GM23338 (cell line): Measurements from ENCODE around the gene PTAFR. TPM values are rescaled to one million over a fixed set of nuclear protein-coding genes. Genes with fewer than 3 reads are reported as not detected.

Experiments
- ATAC-seq: fragments of 200-7000 bp; cut with Tn5 transposase; 3 replicates; pipeline ENCODE4 v1.9.1; 2020
- DNase-seq: peaks from one replicate; pipeline ENCODE4 v3.0.0-alpha.2; 2015; ENCODE audit warnings: low spot score
- H2AFZ ChIP-seq: fragments of 200-600 bp; sonication (generic); 2 replicates; pipeline ENCODE4 v1.8.0; 2016; ENCODE audit warnings: antibody characterized with exemption, mild to moderate bottlenecking, moderate library complexity
- H3F3A ChIP-seq: fragments of 200-600 bp; sonication (generic); replicated peaks from 2 replicates; pipeline ENCODE4 v1.8.0; 2017; ENCODE audit warnings: antibody characterized with exemption, mixed run types, low read depth
- H3K27ac ChIP-seq: fragments of 200-600 bp; sonication (generic); 2 replicates; pipeline ENCODE4 v1.6.1; 2016; ENCODE audit warnings: low read depth
- H3K27me3 ChIP-seq: fragments of 200-600 bp; sonication (generic); 2 replicates; pipeline ENCODE4 v1.8.0; 2016; ENCODE audit warnings: mild to moderate bottlenecking, mixed run types, moderate library complexity; ENCODE audit not compliant: insufficient read depth
- H3K36me3 ChIP-seq: fragments of 200-600 bp; sonication (generic); 2 replicates; pipeline ENCODE4 v1.8.0; 2016; ENCODE audit warnings: mild to moderate bottlenecking; ENCODE audit not compliant: insufficient read depth
- H3K4me1 ChIP-seq: fragments of 200-600 bp; sonication (generic); 2 replicates; pipeline ENCODE4 v1.8.0; 2016; ENCODE audit warnings: mild to moderate bottlenecking, moderate library complexity; ENCODE audit not compliant: insufficient read depth
- H3K4me2 ChIP-seq: fragments of 200-600 bp; sonication (generic); 2 replicates; pipeline ENCODE4 v1.7.1; 2017; ENCODE audit warnings: mixed run types
- H3K4me3 ChIP-seq: fragments of 200-600 bp; sonication (generic); 2 replicates; pipeline ENCODE4 v1.6.1; 2016; ENCODE audit warnings: mixed run types
- H3K79me2 ChIP-seq: fragments of 200-600 bp; sonication (generic); replicated peaks from 2 replicates; pipeline ENCODE4 v1.8.0; 2017; ENCODE audit warnings: mild to moderate bottlenecking; ENCODE audit not compliant: insufficient read depth
- H3K9me2 ChIP-seq: fragments of 200-600 bp; sonication (generic); 2 replicates; pipeline ENCODE4 v1.8.0; 2017; ENCODE audit not compliant: insufficient read depth
- H4K20me1 ChIP-seq: fragments of 200-600 bp; sonication (generic); replicated peaks from 2 replicates; pipeline ENCODE4 v1.8.0; 2017; ENCODE audit warnings: mild to moderate bottlenecking; ENCODE audit not compliant: insufficient read depth
- H3K27ac Mint-ChIP-seq: 2 replicates; pipeline ENCODE4 v1.8.0; 2020; ENCODE audit warnings: inconsistent platforms, mild to moderate bottlenecking, moderate library complexity, mixed read lengths
- H3K27me3 Mint-ChIP-seq: 3 replicates; pipeline ENCODE4 v1.8.0; 2022; ENCODE audit warnings: low read depth, mild to moderate bottlenecking, moderate library complexity, mixed read lengths, inconsistent platforms; ENCODE audit not compliant: insufficient read depth, poor library complexity
- H3K36me3 Mint-ChIP-seq: 3 replicates; pipeline ENCODE4 v1.8.0; 2021; ENCODE audit warnings: low read depth, mild to moderate bottlenecking, inconsistent platforms, moderate library complexity, mixed read lengths
- H3K4me1 Mint-ChIP-seq: 3 replicates; pipeline ENCODE4 v1.8.0; 2020; ENCODE audit warnings: mild to moderate bottlenecking, inconsistent platforms, mixed read lengths
- H3K4me3 Mint-ChIP-seq: 3 replicates; pipeline ENCODE4 v1.8.0; 2021; ENCODE audit warnings: moderate library complexity, mild to moderate bottlenecking, inconsistent platforms, mixed read lengths
- H3K9me3 Mint-ChIP-seq: 3 replicates; pipeline ENCODE4 v1.8.0; 2020; ENCODE audit warnings: moderate library complexity, mild to moderate bottlenecking, inconsistent platforms, mixed read lengths
- CREB1 ChIP-seq: fragments of 250-450 bp; sonication (Bioruptor Pico); IDR thresholded peaks from 2 replicates; pipeline ENCODE4 v1.5.0; 2020; ENCODE audit warnings: low read depth, mild to moderate bottlenecking, moderate library complexity
- CTCF ChIP-seq, 2 experiments: fragments of 200-600 bp in 1 of 2; sonication (generic) in 1 of 2; conservative IDR thresholded peaks; 2 replicates each; pipeline versions ENCODE4 v1.5.1 to v1.6.1; 2016 to 2017; ENCODE audit warnings: antibody characterized with exemption in 2 of 2, low read depth in 2 of 2, mild to moderate bottlenecking in 2 of 2, moderate library complexity in 1 of 2
- ETS1 ChIP-seq: IDR thresholded peaks from 2 replicates; pipeline ENCODE4 v1.6.1; 2016; ENCODE audit warnings: antibody characterized with exemption
- EZH2 ChIP-seq: fragments of 200-600 bp; sonication (generic); IDR thresholded peaks from one replicate; pipeline ENCODE4 v1.8.0; 2017; ENCODE audit warnings: antibody characterized with exemption, mild to moderate bottlenecking, low read depth; ENCODE audit not compliant: unreplicated experiment
- EZH2phosphoT487 ChIP-seq: fragments of 200-600 bp; sonication (generic); IDR thresholded peaks from one replicate; pipeline ENCODE4 v1.8.1; 2018; ENCODE audit warnings: antibody characterized with exemption; ENCODE audit not compliant: unreplicated experiment
- JUNB ChIP-seq: IDR thresholded peaks from one replicate; pipeline ENCODE4 v1.6.1; 2016; ENCODE audit warnings: antibody characterized with exemption; ENCODE audit not compliant: unreplicated experiment
- NANOG ChIP-seq: IDR thresholded peaks from 2 replicates; pipeline ENCODE4 v1.6.1; 2016; ENCODE audit warnings: antibody characterized with exemption, borderline replicate concordance
- POLR2AphosphoS5 ChIP-seq: IDR thresholded peaks from 2 replicates; pipeline ENCODE4 v1.6.1; 2016; ENCODE audit warnings: antibody characterized with exemption, low read depth
- REST ChIP-seq: IDR thresholded peaks from one replicate; pipeline ENCODE4 v1.6.1; 2018; ENCODE audit warnings: antibody characterized with exemption; ENCODE audit not compliant: unreplicated experiment
- STAT1 ChIP-seq: IDR thresholded peaks from one replicate; pipeline ENCODE4 v1.6.1; 2016; ENCODE audit warnings: antibody characterized with exemption; ENCODE audit not compliant: unreplicated experiment
- ZNF114 ChIP-seq: fragments of 250-450 bp; sonication (Bioruptor Pico); IDR thresholded peaks from 2 replicates; pipeline ENCODE4 v1.5.0; 2020; ENCODE audit warnings: mild to moderate bottlenecking, moderate library complexity
- ZNF331 ChIP-seq: fragments of 250-450 bp; sonication (Bioruptor Pico); IDR thresholded peaks from 2 replicates; pipeline ENCODE4 v1.5.0; 2020; ENCODE audit warnings: low read depth, mild to moderate bottlenecking, moderate library complexity
- ZNF462 ChIP-seq: fragments of 250-450 bp; sonication (Bioruptor Pico); IDR thresholded peaks from 2 replicates; pipeline ENCODE4 v1.5.0; 2020; ENCODE audit warnings: mild to moderate bottlenecking, moderate library complexity
- polyA plus RNA-seq: library from polyadenylated mRNA; unstranded; fragments of >200 nt; fragmentation: Nextera tagmentation; extraction: Ambion mirVana; gene quantifications from 2 replicates; pipeline ENCODE4 v1.2.1, GENCODE V29; 2016
- total RNA-seq: library from RNA; depleted of rRNA; stranded (reverse); fragments of >200 nt; shearing (Covaris generic); gene quantifications from 2 replicates; pipeline ENCODE4 v1.2.3, GENCODE V29; 2014

PTAFR gene
- total and polyA plus RNA-seq, 2 experiments from 2014 or later, result 0.29 to 0.76 TPM

- Histone ChIP-seq H3K9me2 (no peaks in the 10 kb centered on the region), H3K79me2 (no peaks in the 10 kb centered on the region), H3K36me3 (no peaks in the 10 kb centered on the region), H3K27me3 (no peaks in the 10 kb centered on the region), H3K4me2 (no peak overlapping the region), H4K20me1 (no peaks in the 10 kb centered on the region), H3K4me3 (no peak overlapping the region), H3K27ac (no peak overlapping the region), H2AFZ (no peak overlapping the region), H3K4me1 (no peaks in the 10 kb centered on the region), H3F3A (no peaks in the 10 kb centered on the region)
- H3K27me3 Mint-ChIP-seq, result peaks cover 4% of the 10 kb centered on the region
- no peaks in the 10 kb centered on the region for H3K36me3 Mint-ChIP-seq
- no peaks in the 10 kb centered on the region for H3K9me3 Mint-ChIP-seq
- no peak for TF ChIP-seq STAT1
- no peak for TF ChIP-seq ETS1
- TF ChIP-seq REST, result no peak
- no peak for TF ChIP-seq POLR2AphosphoS5
- TF ChIP-seq ZNF331 (CRISPR knock-in tag), result no peak
- TF ChIP-seq CREB1 (CRISPR knock-in tag), result no peak
- TF ChIP-seq EZH2phosphoT487, result no peak
- no peak for TF ChIP-seq EZH2
- no peak for TF ChIP-seq JUNB
- no peak for TF ChIP-seq ZNF114 (CRISPR knock-in tag)
- TF ChIP-seq NANOG, result no peak
- no peak for TF ChIP-seq ZNF462
- no peak for TF ChIP-seq CTCF (conservative IDR thresholded peaks at IDR 0.05; ENCODE audit: low read depth in 2 of 2)
- H3K27ac Mint-ChIP-seq, result no peak overlapping the region
- no peaks in the 10 kb centered on the region; the same call in 2 of the 3 replicates for H3K4me1 Mint-ChIP-seq
- ATAC-seq (no peak), DNase-seq (no peak)
- H3K4me3 Mint-ChIP-seq, result no peak overlapping the region
Measured at GRCh38 chr1:28156821-28157220, 19.7 kb downstream of the PTAFR start.
